ENCODE data around the gene C11orf58.

The C11orf58 gene

DNA sequence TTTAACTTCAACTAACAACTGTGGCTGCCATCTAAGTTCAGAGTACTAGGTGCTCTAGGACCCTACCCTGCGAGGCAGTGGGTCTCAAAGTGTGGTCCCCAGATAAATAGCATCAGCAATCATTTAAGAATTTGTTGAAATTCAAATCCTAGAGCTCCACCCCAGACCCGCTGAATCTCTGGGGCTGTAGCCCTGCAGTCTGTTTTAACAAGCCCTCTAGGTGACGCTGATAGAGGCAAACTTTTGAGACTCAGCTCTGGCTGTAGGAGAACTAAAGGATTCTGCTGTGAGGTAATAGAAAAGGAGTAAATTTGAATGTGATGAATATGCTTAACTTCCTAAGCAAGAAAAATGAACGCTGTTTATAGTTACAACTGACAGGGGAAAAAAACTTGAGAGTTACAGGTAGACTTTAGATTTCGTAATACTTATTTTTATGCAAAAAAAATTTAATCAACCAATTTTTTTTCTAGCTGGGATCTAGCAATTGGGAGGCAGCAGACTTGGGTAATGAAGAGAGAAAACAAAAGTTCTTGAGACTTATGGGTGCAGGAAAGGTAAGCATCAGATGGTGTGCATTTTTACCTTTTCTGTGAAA, 5.8 kb downstream of the C11orf58 start:
- no peak overlapping the region for H3K27ac ChIP-seq
- H3K4me1 ChIP-seq: peaks cover 0 to 74% (median 43%) of the 10 kb centered on the region in 4 donors
- no peak overlapping the region for H3K4me3 ChIP-seq
- DNase-seq: no peak
- H3K27me3 ChIP-seq: no peaks in the 10 kb centered on the region
- H3K36me3 ChIP-seq: peaks cover 28 to 56% (median 33%) of the 10 kb centered on the region in 3 donors
- intact Hi-C loops (cut with DNase I; ENCODE audit: low total_unique reads): no loop called here
- TF ChIP-seq CTCF (IDR thresholded peaks at IDR 0.05): no peak
- H3K9me3 ChIP-seq: no peaks in the 10 kb centered on the region

DNA sequence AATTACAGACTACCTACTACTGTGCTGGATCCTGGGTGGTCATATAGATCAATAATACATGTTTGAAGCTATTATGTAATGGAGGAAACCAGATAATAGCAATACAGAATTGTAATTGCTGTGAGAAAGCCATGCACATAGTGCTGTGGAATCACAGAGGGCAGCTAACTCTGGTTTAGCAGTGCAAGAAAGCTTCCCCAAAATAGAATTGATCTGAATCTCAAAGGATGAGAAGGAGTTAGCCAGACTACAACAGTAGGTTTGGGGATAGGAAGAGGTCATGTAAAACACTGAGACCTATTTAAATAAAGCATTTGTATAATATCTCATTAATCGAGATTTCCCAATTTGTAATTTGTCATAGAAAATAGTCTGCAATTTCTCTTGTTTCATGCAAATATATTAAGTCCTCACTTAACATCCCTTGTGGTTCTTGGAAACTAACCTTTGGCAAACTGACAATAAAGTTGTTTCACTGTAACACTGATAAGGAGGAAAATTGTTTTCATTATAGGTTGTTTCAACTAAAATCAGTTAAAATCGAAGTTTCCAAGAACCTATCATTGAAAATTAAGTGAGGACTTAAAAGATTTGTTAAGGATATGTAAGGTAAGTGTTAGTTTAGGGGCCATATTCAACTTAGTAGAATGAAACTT, 7.6 kb downstream of the C11orf58 start:
- Histone ChIP-seq H3K4me3 (no peak overlapping the region), H3K27me3 (no peaks in the 10 kb centered on the region), H3K27ac (no peak overlapping the region), H3K4me1 (peaks cover 0 to 57% (median 29%) of the 10 kb centered on the region in 4 donors), H3K9me3 (no peaks in the 10 kb centered on the region), H3K36me3 (peaks cover 46 to 74% (median 51%) of the 10 kb centered on the region in 3 donors)
- no peak for TF ChIP-seq CTCF (IDR thresholded peaks at IDR 0.05)
- intact Hi-C loops (cut with DNase I; ENCODE audit: low total_unique reads): no loop called here
- DNase-seq: no peak

DNA sequence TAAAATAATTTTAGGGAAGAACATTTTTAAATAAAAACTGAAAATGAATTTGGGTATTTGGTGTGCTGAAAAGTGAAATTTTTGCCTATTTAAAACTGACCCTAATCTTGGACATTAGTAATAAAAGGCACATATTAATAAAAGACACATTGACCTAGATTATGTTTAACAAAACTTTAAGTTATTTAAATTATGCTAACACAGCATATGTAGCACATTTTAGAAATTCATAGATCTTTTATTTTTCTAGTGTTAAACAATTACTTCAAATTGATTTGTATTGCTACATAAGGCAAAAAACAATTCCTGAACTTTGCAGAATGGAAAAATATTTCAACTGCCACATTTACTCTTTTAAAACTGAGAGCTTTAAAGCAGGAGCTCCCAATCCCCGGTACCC, 10.6 kb downstream of the C11orf58 start:
- TF ChIP-seq CTCF (IDR thresholded peaks at IDR 0.05): no peak
- intact Hi-C loops (cut with DNase I; ENCODE audit: low total_unique reads): no loop called here

GRCh38 chr11:16749666-16750065, 11.2 kb downstream of the C11orf58 start:
- Histone ChIP-seq H3K27me3 (no peaks in the 10 kb centered on the region), H3K4me1 (peaks cover 0 to 21% (median 4%) of the 10 kb centered on the region in 4 donors), H3K36me3 (peaks cover 81 to 96% (median 84%) of the 10 kb centered on the region in 3 donors), H3K27ac (no peak overlapping the region), H3K9me3 (no peaks in the 10 kb centered on the region), H3K4me3 (no peak overlapping the region)
- intact Hi-C loops (cut with DNase I; ENCODE audit: low total_unique reads): no loop called here
- DNase-seq: no peak
- TF ChIP-seq CTCF (IDR thresholded peaks at IDR 0.05): no peak

More for the DNA sequence above, 10.6 kb downstream of the C11orf58 start:
- H3K4me3 ChIP-seq: no peak overlapping the region
- H3K27ac ChIP-seq: no peak overlapping the region
- no peak for DNase-seq
- no peaks in the 10 kb centered on the region for H3K27me3 ChIP-seq
- H3K4me1 ChIP-seq: peaks cover 0 to 27% (median 9%) of the 10 kb centered on the region in 4 donors
- peaks cover 75 to 94% (median 82%) of the 10 kb centered on the region in 3 donors for H3K36me3 ChIP-seq
- H3K9me3 ChIP-seq: no peaks in the 10 kb centered on the region

DNA sequence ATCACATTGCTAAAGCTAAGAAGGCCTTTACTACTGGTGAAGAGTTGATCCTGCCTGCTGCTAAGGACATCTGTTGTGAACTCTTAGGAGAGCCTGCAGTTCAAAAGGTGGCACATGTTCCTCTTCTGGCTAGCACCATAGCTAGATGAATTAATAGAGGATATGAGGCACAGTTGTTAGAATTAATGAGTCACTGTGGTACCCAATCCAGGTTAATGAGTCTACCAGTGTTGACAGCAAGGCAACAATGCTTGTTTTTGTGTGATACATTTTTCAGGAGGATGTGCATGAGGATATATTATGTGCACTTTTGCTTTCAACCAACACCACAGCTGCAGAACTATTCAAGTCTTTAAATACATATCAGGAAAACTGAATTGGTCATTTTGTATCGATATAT, 12.0 kb downstream of the C11orf58 start:
- peaks cover 0 to 13% (median 0%) of the 10 kb centered on the region in 4 donors for H3K4me1 ChIP-seq
- intact Hi-C loops (cut with DNase I; ENCODE audit: low total_unique reads): no loop called here

More for the DNA sequence above, 12.0 kb downstream of the C11orf58 start:
- H3K36me3 ChIP-seq: peaks cover 88 to 97% (median 92%) of the 10 kb centered on the region in 3 donors
- H3K4me3 ChIP-seq: no peak overlapping the region
- TF ChIP-seq CTCF (IDR thresholded peaks at IDR 0.05): no peak
- no peaks in the 10 kb centered on the region for H3K27me3 ChIP-seq
- H3K27ac ChIP-seq: no peak overlapping the region
- H3K9me3 ChIP-seq: no peaks in the 10 kb centered on the region
- no peak for DNase-seq

Data from tibial artery (tissue), 4 donors.